ENCODE measurements around the gene IL1B.
"Not testable (repeated sequence)": the region's sequence is repeated elsewhere in the genome, so short reads cannot be mapped to it uniquely, and the experiment has no call there.

IL1B gene

DNA sequence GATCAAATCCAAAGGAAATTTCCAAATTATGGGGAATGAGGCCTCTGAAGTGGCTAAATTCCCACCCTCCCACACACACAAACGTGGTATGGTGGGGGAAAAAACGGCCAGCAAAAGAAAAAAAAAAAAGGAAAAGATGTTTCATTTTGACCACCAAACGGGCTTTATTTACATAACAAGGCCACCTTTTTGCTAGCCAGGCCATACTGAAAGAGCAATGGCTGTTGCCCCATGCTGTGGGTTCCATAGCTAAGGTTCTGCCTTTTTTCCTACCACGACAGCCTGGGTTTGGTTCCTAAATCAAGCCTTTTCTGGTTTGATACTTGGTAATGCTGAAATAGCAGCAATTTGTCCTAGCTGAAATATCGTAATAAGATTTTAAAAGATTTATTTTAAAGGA is 14.0 kb upstream of the IL1B start:
- DNase-seq (ENCODE audit: low read depth in 3 of 3) = no peak

DNA sequence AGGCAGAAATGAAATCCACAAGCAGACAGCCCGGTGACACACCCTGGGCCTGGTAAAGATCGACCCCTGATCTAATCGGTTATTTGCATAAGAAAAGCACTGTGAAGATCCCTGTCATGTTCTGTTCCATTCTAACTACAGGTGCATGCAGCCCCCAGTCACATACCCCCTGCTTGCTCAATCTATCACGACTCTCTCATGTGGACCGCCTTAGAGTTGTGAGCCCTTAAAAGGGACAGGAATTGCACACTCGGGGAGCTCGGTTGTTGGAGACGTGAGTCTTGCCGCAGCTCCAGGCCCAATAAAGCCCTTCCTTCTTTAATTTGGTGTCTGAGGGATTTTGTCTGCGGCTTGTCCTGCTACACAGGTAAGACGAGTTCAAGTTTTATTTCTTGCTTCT is 13.4 kb upstream of the IL1B start:
- no peak for DNase-seq (ENCODE audit: low read depth in 3 of 3)

DNA sequence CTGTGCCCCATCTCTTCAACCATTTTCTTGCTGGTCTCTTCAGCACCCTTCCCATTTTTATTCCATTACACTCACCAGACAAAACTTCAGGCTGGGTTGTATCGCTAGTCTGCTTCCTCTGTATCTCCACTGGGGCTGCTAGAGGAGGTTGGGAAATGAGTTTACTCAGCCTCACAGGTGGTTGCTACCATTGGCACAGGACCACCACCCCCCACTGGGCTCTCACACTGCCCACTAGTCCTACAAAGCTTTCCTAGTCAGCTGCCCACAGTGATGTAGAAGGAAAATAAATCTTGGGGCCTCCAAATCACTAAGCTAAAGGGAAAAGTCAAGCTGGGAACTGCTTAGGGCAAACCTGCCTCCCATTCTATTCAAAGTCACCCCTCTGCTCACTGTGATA is 12.3 kb upstream of the IL1B start:
- no peak for DNase-seq (ENCODE audit: low read depth in 3 of 3)

DNA sequence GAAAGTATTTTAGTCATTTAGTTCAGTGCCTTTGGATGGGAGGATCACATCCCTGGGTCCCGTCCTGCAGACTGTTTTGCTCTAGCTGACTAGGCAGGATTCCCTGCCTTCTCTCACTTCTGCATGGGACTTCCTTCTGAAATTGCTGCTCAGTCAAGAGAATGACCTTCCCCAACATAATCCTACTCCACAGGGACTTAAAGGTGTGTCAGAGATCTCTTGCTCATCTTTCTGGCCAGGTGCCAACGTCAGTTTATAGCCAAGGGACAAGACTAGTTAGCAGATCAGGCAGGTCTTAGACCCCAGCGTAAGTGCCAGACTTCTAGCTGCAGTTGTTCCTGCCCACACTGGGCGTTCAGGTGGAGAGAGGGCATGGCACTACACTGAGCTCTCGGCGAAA is 9.5 kb upstream of the IL1B start:
- no peak for DNase-seq (ENCODE audit: low read depth in 3 of 3)

DNA sequence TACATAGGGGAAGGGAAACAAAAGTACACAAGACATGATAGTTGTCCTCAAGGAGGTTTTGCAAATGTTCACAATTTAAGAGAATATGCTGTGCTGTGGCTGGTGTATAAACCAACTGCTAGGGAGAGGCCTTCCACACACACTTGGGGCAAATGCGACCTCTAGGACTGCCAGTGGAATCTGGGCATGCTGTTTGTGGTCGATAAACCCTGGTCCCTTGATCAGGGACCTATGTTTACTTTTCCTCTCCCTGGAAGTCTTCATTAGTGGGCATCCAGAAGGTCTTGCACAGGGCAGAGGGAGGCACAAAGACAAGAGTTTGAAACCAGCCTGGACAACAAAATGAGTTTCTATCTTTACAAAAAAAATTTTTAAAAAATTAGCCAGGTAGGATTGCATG is 7.3 kb upstream of the IL1B start:
- DNase-seq (ENCODE audit: low read depth in 3 of 3) = no peak

DNA sequence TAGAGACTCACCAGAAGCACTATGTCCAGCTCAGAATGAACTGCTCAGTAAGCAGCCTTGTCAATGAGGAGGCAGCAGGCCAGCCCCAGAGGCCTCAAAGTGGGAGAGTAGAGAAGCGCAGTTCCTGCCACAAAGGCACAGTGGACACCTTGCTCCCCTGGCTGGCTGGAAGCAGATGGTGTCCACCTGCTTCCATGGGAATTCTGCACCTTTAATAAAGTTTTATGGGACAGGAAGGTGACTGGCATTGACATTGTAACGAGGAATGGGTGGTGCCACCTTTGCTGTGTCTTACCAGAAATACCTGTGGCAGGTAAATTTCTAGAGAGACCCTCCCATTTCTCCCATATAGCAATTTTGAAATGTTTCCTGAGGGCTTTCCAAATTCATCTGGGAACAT is 6.7 kb upstream of the IL1B start:
- no peak for DNase-seq (ENCODE audit: low read depth in 3 of 3)

DNA sequence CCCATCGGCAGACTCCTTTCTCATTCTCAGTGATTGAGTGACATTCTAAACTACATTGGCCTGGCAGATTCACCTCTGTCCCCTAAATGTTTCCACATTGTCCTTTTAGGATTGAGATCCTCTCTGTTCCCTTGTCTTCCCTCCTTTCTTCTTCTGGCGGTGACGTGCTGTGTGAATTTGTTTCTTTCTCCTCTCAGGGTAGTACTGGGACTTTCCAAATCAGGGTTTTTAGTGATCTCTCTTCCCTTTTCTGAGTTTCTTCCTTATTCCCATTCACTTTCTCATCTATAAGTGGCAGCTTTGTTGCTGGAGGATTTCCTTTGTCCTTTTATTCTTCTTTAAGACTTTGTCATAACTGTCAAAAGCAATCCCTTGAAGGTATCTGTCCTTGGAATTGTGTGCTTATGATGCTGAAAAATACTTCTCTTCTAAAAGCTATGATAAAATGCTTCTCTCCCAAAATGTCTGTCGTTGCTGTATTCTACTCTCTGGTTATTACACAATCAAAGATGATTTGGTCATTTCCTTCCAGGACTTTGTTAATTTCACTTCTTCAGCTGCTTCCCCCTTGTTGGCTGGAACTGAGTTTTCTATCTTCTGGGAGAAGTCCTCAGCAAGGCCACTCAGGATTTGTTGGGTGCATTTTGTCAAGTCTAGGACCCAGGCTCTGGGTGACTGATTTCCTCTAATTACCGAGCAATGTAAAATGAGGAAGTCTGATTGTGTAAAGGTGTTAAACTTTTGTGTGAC is 4.9 kb upstream of the IL1B start:
- DNase-seq (ENCODE audit: low read depth in 3 of 3) = no peak

DNA sequence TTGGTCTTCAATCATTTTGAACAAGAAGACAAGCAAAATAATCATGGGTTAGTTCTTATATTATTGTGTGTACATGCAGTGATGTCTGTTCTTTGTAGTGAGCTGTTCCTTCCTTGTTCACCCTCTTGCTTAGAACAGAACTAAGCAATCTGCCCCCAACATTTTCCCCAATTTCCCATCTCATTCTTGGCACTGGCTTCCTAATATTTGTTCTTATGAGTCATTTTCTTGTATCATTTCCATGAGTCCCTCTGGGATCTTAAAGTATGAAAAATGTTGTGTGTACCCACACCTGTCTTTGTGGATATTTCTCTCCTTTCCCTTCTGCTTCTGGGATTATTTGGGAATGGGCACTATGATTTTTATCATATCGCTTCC is 3.5 kb upstream of the IL1B start:
- DNase-seq (ENCODE audit: low read depth in 3 of 3) = no peak

DNA sequence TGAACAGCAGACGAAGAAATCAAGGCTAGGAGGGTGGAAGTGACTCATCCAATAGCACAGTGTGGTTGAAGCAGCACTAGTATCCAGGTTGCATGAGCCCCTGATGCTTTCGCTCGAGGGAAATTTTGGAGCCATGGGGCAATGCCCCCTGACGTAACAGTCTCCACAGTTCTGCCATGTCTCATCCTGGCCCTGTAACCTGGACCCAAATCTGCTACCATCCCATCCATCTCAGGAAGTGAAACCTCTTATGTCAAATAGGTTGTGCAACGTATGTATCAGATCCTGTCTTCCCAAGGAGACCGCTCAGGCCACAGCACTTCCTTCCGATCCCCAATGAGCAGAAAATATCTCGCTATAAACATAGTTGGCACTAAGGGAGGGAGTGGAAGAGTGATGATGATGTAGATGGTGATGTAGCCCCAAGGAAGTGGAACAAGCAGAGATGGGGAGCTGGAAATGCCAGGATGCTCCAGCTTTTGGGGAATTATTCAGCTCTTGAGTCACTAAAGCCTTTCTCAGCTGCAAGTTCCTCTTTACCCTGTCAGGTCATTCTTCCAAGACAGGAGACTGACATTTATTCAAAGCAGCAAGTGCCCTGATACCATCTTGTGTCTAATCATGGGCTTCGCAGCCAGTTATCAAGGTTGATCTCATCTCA is 3.0 kb upstream of the IL1B start:
- DNase-seq (ENCODE audit: low read depth in 3 of 3) = no peak

DNA sequence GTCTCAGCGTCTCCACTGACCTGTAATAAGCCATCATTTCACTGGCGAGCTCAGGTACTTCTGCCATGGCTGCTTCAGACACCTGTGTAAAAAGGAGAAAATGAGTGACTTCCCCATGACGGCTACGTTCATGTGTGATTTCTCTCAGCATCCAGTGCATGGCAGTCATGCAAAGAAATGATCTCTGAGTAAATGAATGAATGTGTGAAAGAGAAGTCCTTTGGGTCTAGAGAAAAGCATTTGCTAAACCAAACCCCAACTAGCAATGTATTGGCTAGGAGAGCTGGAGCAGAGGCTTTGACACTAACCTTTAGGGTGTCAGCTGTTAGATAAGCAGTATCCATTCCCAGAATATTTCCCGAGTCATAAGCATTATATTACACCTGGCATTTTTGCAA is 417 bp downstream of the IL1B start:
- no peak for DNase-seq (ENCODE audit: low read depth in 3 of 3)

DNA sequence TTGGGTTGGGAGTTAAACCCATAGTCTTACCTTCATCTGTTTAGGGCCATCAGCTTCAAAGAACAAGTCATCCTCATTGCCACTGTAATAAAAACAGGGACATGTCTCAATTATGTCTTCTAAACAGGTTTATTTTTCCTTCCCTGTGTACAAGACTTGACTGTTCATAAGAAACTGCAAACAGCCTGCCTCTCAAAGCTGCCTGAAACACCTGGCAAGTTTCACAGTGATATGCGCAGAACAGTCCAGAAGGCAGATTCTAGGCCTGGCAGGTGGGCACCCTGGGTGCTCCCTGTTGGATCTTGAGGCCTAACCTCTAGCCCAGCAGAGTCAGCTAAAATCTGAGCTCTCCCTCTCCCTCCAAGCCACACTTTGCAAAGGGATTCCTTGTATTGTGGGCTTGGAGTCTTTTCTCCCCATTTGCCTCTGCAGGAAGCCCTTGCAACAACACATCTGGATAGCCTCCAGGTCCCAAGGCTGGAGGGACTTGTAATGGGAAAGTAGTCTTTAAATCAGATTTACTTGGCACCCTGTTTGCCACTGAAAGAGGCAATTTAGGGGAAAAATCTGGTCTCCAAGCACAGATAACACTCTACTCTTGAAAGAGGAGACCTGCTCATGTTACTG is 930 bp downstream of the IL1B start:
- DNase-seq (ENCODE audit: low read depth in 3 of 3) = no peak

DNA sequence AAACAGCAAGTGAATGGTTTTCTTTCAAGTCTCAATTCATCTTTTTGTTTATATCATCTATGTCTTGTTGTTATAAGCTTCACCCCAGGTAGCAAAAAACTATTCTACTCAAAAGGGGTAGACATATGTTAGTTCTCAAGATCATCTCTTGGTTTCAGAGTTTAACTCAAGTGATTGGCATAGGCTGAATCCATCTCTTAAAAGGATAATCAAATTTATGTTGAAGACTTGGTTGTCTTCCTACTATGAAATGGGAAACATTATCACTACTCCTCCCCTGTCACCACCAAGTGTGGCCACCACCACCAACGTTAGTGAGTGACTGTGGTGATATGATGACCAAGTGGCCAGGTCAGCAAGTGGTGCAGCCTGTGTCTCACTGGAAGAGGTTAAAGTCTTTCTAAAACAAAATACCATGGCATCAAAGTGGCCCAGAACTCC is 1.5 kb downstream of the IL1B start:
- DNase-seq (ENCODE audit: low read depth in 3 of 3) = no peak

DNA sequence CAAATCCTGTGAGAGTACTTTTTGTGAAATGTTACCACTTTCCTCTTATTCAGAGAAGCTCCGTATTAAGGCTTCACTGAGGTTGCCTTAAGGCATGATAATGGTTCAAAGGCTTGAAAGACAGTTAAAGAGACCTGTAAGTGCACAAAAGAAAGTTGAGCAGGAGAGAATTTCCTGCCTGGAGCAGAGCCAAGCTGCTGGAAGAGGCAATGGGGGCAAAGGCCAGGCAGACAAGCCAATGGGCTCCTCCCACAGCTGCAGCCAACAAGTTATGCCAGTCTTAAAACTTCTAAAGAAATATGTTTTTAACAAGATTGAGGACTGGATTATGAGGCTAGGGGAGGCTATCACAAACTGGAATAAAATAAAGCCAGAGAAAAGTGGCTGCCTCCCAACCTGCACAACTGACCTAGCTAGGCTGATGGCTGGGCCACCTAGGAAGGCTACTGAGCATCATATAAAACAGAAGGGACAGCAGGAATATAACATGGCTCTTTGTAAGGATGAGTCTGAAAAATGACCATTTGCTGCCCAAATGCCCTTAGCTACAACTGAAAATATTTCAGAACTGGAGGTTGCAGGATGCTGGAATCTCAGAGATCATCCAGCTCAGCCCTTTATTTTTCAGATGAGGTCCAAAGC is 2.1 kb downstream of the IL1B start:
- DNase-seq (ENCODE audit: low read depth in 3 of 3) = no peak

DNA sequence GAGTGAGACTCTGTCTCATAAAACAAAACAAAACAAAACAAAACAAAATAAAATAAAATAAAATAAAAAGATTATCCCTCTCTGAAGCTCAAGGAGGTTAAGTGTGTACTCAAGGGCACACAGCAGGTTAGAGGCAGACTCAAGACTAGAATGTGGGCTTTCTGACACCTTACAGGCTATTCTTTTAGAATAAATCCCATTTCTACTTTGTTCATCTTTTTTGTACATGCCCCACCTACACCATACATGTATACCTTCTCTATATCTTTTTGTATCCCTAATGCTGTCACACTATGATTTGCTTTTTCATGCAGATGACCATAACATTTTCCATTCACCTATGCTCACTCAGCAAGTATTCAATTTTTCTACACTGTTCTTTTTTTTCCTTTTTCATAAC is 2.6 kb downstream of the IL1B start:
- no peak for DNase-seq (ENCODE audit: low read depth in 3 of 3)

DNA sequence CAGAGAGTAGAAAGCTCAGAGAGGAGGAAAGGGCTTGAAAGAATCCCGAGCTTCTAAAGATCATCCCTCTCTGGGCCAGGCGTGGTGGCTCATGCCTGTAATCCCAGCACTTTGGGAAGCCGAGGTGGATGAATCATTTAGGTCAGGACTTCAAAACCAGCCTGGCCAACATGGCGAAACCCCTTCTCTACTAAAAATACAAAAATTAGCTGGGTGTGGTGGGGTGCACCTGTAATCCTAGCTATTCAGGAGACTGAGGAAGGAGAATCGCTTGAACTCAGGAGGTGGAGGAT is 3.0 kb downstream of the IL1B start:
- not testable (repeated sequence) for DNase-seq (ENCODE audit: low read depth in 3 of 3)

DNA sequence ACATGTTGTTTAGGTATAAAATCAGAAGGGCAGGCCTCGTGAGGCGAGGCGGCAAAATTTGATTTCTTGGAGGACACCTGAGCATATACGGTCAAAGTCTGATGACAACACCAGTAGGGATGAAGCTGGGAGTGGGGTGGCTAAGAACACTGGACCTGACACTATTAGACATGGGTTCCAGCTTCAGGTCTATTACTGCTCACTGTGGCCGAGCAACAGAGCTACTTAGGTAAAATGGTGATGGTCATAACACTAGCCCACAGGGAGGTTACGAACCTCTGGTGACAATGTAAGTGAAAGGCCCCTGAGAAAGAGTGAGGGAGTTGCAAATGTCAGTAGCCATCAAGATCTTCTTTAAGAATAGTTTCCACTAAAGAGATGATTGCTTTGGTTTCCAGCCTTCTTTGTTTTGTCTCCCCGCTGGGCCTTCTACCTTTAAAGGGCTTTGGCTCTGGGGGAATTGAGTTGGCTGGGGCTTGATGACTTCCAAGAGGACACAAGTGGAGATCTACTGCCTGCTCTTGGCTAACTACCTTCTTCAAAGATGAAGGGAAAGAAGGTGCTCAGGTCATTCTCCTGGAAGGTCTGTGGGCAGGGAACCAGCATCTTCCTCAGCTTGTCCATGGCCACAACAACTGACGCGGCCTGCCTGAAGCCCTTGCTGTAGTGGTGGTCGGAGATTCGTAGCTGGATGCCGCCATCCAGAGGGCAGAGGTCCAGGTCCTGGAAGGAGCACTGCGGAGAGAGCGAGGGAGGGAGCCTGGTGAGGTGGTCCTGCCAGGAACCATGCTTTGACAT is 3.5 kb downstream of the IL1B start:
- DNase-seq (ENCODE audit: low read depth in 3 of 3) = no peak

DNA sequence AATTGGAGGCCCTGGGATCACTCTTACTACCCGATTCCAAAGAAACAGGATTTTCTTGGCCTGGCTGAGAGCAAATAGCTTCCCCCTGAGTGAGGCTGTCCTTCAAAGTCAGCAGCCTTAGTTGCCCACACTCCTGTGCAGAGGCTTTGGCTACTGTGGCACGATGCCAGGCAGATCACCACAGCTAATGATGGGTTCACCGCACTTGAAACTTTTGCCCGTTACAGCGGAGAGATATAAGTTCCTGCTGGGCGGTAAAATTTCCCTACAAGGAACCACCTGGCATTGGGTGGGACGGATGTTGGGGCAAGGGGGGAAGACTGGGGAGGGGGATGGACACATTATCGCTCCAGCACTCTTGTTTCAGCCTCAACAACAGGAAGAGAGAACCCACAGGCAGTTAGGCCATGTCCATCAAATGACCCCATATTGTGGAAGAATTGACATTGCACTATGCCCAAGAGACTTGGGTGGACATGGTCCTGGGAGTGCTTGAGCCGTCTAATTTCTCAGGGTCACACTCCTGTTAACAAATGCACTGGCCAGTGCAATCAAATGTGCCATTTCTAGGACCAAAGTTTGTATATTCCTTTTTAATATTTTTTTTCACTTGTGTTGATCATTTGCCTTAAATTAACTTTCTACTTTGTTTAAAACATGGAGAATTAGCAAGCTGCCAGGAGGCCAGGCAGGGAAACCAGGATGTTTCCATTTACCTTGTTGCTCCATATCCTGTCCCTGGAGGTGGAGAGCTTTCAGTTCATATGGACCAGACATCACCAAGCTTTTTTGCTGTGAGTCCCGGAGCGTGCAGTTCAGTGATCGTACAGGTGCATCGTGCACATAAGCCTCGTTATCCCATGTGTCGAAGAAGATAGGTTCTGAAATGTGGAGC is 4.4 kb downstream of the IL1B start:
- no peak for DNase-seq (ENCODE audit: low read depth in 3 of 3)

DNA sequence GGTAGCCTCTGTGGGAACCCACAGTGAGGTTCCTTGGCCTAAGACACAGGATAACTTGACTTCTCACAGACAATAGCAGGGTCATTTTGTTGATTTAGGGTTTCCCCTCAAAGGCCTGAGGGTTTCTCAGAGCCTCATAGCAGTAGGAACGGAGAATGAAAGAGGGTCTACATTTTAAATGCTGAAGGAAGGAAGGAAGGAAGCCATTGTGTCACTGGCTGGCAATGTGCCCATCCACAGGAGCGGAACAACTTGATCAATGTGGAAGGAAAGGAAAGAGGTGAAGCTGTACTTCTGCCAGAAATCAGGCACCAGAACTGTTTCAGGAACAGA is 5.1 kb downstream of the IL1B start:
- no peak for DNase-seq (ENCODE audit: low read depth in 3 of 3)

DNA sequence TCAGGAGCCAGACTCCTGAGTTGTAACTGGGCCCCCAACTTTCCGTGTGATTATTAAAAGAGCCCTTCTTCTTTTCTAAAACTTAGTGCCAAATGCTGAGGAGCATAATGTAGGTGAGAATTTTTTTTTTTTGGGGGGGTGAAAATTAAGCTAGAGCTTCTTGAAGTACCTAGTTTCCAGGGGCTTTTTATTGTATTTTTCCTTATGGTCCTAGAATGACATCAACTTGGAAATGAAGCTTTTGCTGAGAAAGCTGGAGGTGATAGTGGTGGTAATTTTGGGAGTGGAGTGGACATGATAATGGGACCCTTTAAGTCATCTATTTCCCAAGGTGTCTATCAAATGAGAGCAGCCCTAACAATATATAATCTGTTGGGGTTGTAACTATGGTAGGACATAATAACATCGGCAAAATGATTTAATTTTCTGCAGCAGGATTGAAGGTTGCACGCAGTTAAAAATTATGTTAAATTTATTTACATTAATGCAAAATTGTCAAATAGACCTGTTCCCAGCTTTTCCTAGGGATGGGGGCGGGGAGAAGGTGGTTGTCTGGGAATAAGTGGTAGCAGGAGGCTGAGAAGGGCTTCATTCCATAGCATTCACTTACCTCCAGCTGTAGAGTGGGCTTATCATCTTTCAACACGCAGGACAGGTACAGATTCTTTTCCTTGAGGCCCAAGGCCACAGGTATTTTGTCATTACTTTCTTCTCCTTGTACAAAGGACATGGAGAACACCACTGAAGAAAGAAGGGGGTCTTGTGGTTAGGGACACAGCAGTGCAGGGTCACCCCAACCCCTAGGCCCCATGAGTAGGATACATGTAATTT is 5.7 kb downstream of the IL1B start:
- DNase-seq (ENCODE audit: low read depth in 3 of 3) = no peak

DNA sequence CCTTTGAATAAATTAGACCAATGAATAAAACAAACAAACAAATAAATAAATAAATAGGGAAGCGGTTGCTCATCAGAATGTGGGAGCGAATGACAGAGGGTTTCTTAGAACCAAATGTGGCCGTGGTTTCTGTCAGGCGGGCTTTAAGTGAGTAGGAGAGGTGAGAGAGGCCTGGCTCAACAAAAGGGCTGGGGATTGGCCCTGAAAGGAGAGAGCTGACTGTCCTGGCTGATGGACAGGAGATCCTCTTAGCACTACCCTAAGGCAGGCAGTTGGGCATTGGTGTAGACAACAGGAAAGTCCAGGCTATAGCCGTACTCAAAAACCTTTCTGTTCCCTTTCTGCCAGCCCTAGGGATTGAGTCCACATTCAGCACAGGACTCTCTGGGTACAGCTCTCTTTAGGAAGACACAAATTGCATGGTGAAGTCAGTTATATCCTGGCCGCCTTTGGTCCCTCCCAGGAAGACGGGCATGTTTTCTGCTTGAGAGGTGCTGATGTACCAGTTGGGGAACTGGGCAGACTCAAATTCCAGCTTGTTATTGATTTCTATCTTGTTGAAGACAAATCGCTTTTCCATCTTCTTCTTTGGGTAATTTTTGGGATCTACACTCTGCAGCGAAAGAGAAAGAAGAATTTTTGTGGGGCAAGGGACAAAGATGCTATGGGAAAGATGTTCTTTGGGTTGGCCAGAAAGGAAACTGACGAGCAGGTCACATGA is 6.5 kb downstream of the IL1B start:
- DNase-seq (ENCODE audit: low read depth in 3 of 3) = no peak
